HL-60 (cell line): ENCODE measurements around the gene KCNQ1.

Source experiments
- DNase-seq, 2 experiments: peaks; one replicate each; pipeline ENCODE4 v3.0.0-alpha.2; 2010 to 2020; ENCODE audit warnings: low read depth in 1 of 2, low spot score in 1 of 2
- H3K27ac ChIP-seq: fragments of 250-450 bp; sonication (Bioruptor Pico); replicated peaks from 2 replicates; pipeline ENCODE4 v1.5.1; 2020; ENCODE audit warnings: mild to moderate bottlenecking, moderate library complexity
- H3K27me3 ChIP-seq: fragments of 250-450 bp; sonication (Bioruptor Pico); 2 replicates; pipeline ENCODE4 v1.5.1; 2021; ENCODE audit warnings: mild to moderate bottlenecking, moderate library complexity; ENCODE audit not compliant: insufficient read depth, poor library complexity, severe bottlenecking
- H3K4me3 ChIP-seq: replicated peaks from 2 replicates; pipeline ENCODE4 v1.5.1; 2011; ENCODE audit warnings: mild to moderate bottlenecking, control low read depth, low read length; ENCODE audit not compliant: insufficient read depth
- GABPA ChIP-seq: IDR thresholded peaks from 2 replicates; pipeline ENCODE4 v1.6.1; 2012; ENCODE audit warnings: low read depth
- POLR2AphosphoS5 ChIP-seq: IDR thresholded peaks from 2 replicates; pipeline ENCODE4 v1.6.1; 2012; ENCODE audit warnings: low read depth
- REST ChIP-seq: IDR thresholded peaks from 2 replicates; pipeline ENCODE4 v1.6.1; 2012; ENCODE audit warnings: low read depth; ENCODE audit not compliant: insufficient replicate concordance
- SPI1 ChIP-seq: IDR thresholded peaks from 2 replicates; pipeline ENCODE4 v1.6.1; 2012; ENCODE audit warnings: low read depth, mild to moderate bottlenecking, borderline replicate concordance
- TF ChIP-seq, protein P1 (sequence below): IDR thresholded peaks from one replicate; pipeline ENCODE4 v1.5.1; 2011; ENCODE audit warnings: low read length, control low read depth, inconsistent platforms; ENCODE audit not compliant: insufficient read depth

KCNQ1 gene

GRCh38 chr11:2439820-2440219, 5.0 kb upstream of the KCNQ1 start:
- DNase-seq, result no peak
- Histone ChIP-seq H3K27me3 (peaks cover 16% of the 10 kb centered on the region), H3K4me3 (no peak overlapping the region), H3K27ac (no peak overlapping the region)
- no peak for TF ChIP-seq POLR2AphosphoS5
- TF ChIP-seq, protein P1, sequence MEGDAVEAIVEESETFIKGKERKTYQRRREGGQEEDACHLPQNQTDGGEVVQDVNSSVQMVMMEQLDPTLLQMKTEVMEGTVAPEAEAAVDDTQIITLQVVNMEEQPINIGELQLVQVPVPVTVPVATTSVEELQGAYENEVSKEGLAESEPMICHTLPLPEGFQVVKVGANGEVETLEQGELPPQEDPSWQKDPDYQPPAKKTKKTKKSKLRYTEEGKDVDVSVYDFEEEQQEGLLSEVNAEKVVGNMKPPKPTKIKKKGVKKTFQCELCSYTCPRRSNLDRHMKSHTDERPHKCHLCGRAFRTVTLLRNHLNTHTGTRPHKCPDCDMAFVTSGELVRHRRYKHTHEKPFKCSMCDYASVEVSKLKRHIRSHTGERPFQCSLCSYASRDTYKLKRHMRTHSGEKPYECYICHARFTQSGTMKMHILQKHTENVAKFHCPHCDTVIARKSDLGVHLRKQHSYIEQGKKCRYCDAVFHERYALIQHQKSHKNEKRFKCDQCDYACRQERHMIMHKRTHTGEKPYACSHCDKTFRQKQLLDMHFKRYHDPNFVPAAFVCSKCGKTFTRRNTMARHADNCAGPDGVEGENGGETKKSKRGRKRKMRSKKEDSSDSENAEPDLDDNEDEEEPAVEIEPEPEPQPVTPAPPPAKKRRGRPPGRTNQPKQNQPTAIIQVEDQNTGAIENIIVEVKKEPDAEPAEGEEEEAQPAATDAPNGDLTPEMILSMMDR, result no peak
- TF ChIP-seq REST, result no peak
- no peak for TF ChIP-seq GABPA
- no peak for TF ChIP-seq SPI1

GRCh38 chr11:2440646-2441045, 4.2 kb upstream of the KCNQ1 start:
- Histone ChIP-seq H3K27ac (no peak overlapping the region), H3K27me3 (peaks cover 21% of the 10 kb centered on the region), H3K4me3 (no peak overlapping the region)
- TF ChIP-seq, protein P1, result no peak
- peak in 1 of 2 experiments; percentile 41 for DNase-seq

DNA sequence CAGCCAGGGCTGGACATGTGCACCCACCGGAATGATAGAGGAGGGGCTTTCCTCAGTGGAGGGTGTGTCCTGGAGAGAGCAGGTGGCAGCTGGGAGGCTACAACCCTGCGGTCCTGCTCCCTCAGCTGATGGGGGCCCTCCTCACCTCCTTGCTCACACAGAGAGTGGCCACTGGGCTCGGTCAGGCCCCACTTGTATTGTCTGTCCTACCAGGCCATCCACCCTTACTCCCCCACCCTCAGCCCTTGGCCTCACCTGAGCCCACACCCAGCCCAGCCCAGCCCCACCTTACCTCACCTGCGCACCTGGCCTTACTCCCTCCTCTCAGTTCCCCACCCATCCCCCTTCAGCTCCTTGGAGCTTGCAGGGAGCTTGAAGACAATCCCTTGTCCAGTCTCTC, 3.6 kb upstream of the KCNQ1 start:
- TF ChIP-seq POLR2AphosphoS5, result no peak
- TF ChIP-seq SPI1, result no peak
- no peak for TF ChIP-seq GABPA
- TF ChIP-seq, protein P1, result no peak
- no peak for TF ChIP-seq REST
- peaks cover 24% of the 10 kb centered on the region for H3K27me3 ChIP-seq

GRCh38 chr11:2442589-2442988, 2.2 kb upstream of the KCNQ1 start:
- no peak for DNase-seq
- Histone ChIP-seq H3K27me3 (peaks cover 24% of the 10 kb centered on the region), H3K27ac (no peak overlapping the region), H3K4me3 (no peak overlapping the region)
- TF ChIP-seq POLR2AphosphoS5 (no peak), REST (no peak), GABPA (no peak), SPI1 (no peak)
- TF ChIP-seq, protein P1, result no peak

More for the DNA sequence above, 3.6 kb upstream of the KCNQ1 start:
- H3K4me3 ChIP-seq, result no peak overlapping the region
- H3K27ac ChIP-seq, result no peak overlapping the region
- no peak for DNase-seq
